HG03558 (cell line): ENCODE results near the gene SHANK1.

Experiments
- ATAC-seq: cut with Tn5 transposase; IDR thresholded peaks from one replicate; pipeline ENCODE4 v1.9.1; 2021; ENCODE audit warnings: moderate number of reproducible peaks; ENCODE audit not compliant: unreplicated experiment; ENCODE audit errors: extremely low read depth

Gene SHANK1

DNA sequence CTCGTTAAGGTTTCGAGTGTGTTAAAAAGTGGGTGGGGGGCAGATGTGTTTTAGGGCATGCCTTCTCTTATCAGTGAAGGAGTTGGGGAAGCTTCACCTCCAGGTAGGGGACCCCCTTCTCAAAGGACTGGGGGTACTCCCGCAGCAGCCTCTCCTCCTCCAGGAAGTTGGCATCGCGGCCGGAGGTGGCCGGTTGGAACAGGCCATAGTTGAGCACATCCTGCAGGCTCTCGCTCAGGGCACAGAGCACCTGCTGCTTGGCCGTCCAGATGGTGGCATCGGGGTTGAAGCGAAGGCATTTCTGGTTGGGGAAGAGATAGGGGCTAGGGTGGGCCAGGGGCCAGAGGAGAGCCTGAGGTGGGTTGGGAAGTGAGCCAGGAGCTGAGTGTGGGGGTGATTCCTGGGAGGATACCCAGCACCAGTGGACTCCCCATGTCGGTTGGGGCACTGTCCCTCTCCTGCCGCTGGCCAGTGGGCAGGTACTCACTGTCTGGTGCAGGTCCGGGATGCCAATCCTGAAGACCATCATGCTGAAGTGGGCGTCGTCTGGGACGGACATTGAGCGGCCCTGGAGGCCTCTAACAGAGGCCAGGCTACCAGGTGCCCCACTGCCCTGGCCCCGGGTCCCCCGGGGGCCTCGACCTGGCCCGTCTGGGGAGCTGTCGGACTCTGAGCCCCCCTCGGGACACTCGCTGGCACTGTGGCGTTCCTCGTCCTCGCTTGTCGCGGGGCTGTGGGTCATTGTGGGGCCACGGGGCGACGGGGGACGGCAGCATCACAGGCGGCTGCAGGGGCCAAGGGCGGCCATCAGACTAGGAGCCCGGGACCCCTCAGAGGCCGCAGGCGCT, 3.2 kb downstream of the SHANK1 start:
- no peak for ATAC-seq

DNA sequence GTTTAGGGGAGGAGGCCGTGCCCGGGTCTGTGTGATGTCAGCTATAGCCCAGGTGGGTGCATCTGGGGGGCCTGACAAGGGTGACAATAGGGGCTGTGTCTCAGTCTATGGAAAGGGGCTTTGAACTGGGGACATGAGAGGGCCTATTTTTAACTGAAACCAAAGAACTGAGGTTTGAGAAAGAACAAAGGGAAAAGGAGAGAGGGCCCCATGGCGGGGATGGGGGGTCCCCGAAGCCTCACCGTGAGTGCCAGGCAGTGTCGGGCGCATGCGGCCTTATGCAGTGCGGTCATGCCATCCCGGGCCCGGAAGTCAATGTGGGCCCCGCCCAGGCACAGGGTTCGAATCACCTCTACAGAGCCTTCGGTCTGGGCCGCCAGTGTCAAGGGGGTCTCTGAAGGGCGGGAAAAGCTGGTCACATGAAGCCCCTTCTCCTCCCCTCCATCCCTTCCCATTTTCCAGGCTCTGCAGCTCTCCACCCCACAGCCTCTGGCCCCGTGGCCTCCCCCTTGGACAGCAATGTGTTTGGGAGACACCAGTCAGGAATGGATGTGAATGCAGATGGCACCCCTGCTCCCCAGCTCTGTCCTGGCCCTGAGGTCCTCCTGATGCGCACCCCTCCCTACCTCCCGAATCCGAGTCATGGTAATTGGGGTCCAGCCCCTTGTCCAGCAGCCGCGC, 5.9 kb downstream of the SHANK1 start:
- ATAC-seq = no peak

DNA sequence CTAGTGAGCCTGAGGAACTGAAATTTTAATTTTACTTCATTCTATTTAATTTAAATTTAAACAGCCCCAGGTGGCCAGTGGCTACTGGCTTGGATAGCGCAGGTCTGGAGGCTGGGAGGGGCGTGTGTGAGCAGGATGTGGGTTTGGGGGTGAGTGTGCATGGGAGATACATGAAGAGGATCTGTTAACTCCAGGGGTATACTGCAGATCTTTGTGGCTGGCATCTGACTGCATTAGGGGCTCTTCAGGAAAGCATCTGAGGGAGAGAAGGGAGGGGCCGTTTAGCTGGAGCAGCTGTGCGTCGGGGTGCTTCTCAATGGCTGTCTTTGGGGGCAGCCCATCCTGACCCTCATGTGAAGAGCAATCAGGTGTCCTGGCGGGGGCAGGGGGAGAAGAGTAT, 6.8 kb downstream of the SHANK1 start:
- ATAC-seq = no peak

DNA sequence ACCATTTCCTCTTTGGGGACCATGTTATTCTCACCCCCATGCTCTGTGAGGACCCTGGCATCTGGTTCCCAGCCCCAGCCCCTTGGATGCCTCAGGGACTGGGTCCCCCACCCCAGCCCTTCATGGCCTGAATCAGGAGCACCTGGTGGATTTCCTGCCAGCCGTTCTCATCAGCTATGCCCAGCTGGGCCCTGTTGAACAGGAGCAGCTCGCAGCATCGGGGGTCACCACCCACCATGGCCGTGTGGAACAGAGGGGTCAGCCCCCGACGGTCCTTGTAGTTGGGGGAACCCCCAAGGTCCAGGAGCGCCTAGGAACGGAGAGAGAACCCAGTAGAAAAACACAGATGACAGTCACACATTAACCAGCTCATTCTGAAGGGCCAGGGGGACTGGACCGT, 7.8 kb downstream of the SHANK1 start:
- ATAC-seq = no peak

DNA sequence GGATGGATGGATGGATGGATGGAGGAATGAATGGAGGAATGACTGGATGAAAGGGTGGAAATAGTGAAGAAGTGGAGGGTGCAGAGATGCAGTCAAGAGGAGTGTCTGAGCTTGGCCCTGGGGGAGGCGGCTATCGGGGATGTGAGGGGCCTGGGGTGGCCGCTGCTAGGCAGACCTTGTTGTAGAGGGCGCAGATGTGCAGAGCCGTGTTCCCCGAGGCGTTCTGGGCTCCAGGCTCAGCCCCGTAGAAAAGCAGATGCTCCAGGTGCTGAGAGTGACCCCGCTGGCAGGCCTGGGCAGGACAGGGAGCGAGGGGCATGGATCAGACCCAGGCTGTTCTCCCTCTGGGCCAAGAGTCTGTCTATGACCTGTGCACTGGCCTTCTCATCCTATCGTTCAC, 8.4 kb downstream of the SHANK1 start:
- no peak for ATAC-seq

DNA sequence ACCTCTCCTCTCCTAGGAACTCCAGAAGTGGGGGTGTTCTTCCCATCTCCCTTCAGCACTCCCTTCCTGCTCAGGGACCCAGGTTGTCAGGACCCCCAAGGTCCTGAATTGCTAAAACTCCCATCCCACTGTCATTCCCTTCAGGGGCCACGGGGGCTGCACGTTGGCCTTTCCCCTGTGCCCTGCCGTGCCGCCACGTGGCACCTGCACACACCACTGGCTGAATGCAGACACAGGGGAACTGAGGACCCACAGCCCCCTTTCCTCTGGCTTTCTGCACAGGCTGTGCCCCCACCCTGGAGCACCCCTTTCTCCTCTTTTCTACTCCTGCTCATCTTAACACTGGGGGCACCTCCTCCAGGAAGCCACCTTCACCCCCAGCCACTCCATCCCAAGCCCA, 9.0 kb downstream of the SHANK1 start:
- no peak for ATAC-seq

DNA sequence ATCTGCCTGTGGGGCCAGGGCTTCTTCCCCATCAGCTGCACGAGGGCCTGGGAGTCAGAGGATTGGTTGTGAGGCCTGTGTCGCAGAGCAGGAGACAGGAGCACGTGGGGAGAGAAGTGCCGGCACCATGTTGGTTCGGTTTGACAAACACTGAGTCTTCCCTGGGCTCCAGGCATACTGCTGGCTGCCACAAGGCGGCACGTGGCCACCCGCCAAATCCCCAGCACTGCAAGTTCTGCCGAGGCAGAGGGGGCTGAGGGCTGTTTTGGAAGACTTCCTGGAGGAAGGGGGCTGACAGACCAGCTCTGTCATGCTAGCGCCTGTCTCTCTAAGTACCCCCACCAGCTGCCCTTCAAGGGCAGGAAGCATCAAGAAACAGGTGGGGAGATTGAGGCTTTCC, 9.5 kb downstream of the SHANK1 start:
- no peak for ATAC-seq

DNA sequence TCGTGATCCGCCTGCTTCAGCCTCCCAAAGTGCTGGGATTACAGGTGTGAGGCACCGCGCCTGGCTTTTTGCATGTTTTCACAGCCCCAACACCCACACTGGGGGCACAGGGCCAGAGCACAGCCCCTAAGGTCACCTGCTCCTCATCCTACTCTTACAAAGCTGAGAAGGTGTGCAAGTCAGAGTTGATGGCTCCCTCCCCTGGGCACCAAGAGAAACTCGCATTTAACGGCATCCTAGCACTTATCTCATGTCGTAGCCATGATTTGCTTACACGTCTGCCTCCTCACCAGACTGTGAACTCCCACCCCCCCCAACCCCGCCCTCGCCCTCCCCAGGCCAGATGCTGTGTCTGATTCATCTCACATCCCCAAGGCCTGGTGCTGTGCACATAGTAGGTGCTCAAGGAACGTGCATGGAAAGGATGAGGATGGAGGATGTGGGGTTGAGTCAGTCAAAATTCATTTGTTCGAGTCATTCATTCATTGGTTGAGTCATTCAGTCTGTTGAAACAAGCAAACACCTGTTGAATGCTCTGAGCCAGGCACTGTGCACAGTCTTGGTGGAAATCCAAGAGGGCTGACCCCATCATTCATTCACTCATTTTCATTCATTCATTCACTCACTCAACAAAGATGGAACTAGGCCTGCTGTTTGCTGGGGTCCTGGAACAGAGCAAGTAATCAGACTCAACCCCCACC, 11.3 kb downstream of the SHANK1 start:
- no peak for ATAC-seq

DNA sequence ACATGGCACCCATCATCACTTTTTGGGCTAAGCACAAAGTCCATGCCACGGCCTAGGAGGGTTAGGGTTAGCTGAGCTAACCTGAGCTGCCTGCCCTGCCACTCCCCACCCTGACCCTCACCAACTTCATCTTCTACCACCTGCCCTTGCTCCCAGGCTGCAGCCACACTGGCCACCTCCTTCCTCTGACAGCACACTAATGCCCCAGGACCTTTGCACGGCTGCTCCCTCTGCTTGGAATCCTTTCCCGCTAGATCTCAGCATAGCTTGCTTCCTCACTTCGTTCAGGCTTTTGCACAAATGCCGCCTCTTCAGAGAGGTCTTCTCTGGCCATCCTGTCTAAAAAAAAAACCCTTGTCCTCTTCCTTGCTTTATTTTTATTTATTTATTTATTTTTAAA, 13.2 kb downstream of the SHANK1 start:
- no peak for ATAC-seq

DNA sequence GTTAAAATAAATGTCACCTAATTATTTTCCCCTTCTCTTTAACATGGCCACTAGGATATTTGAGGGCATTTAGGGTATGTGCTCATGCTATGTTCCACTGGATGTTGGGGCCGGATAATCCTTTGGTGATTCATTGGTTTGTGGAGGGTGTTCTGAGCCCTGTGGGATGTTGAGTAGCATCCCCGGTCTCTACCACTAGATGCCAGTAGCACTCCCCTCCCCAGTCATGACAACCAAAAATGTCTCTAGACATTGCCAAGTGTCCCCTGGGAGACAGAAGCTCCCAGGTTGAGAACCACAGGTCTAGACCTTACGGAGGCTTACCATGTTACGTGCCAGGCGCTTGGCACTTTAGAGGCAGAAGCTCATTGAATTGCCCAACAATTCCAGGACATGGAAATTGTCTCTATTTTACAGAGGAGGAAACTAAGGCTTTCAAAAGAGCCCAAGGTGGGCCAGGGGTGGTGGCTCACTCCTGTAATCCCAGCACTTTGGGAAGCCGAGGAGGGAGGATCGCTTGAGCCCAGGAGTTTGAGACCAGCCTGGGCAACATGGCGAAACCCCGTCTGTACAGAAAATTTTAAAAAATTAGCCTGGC, 14.1 kb downstream of the SHANK1 start:
- ATAC-seq = no peak

DNA sequence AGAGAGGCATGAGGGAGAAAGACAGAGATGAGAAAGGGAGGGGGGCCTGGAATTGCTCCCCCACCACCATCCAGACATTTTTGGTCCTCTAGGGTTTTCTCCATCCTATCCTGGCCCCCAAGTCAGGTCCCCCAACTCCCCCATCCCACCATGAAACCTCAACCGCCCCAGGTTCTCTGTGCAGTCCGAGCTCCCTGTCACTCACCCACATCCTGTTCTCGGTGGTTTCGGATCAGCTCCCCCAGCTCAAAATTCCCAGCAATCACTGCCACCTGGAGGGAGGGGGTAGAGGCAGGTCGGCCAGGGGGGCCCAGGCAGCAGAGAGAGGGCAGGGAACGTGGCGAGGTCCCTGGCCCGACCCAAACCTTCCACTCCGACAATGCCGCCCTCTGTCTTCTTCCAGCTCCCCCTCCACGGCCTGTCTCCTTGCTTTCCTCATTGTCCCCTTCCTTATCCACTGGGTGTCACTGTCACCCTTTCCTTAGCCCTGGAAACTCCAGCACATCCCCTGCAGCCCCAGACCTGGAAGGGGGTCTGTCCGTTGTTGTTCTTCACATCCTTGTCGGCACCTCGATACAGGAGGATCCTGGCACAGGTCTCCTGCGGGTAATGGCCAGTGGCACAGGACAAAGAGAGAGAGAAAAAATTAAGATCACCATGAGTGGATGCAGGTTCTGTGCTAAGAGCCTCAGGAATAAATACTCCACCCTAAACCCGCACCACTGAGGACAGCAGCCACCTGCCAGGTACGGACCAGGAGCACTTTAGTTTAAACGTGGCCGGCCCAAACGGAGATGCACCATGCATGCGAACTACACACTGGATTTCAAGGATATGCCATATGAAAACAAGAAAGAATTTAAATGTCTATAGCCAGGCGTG, 15.4 kb downstream of the SHANK1 start:
- no peak for ATAC-seq

DNA sequence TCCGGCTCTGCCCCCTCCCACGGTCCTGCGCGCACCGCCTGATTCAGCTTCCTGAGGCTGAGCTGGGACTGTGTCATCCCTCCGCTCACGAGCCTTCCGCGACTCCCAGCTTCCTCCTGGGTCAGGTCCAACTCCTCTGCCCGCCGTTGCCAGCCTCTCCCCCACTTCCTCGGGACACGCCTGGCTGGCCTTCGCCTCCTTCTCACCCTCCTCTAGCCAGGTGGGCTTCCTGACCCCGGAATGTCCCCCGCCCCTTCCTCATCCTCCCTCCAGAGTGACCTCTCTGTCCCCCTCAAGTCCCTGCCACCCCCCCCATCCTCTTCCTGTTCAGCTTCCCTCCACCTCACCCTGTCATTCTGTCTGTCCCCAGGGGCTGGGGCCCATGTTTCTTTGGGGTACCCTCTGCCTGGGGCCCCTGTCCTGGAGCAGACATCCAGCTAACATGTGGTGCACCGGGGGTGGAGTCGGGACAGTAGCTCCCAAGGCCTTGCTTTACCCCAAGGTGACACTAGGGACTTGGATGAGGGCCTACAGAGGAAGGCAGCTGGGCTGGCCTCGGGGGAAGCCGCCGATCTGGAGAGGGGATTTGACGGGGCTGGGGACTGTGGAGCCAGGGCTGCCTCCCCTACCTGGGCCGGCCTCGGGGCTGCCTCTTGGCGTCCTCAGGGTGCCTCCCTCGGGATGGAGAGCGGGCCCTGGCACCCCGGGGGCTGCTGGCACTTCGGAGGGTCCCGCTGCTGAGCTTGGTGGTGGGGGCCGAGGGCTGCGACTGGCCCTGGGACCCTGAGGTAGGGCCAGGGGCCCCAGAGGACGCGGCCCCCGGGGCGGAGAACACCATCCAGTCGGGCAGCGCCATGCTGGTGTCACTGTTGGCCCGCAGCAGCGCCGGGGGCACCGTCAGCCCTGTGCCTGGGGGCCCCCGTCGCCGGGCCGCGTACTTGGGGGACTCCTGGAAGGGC, 16.5 kb downstream of the SHANK1 start:
- no peak for ATAC-seq

DNA sequence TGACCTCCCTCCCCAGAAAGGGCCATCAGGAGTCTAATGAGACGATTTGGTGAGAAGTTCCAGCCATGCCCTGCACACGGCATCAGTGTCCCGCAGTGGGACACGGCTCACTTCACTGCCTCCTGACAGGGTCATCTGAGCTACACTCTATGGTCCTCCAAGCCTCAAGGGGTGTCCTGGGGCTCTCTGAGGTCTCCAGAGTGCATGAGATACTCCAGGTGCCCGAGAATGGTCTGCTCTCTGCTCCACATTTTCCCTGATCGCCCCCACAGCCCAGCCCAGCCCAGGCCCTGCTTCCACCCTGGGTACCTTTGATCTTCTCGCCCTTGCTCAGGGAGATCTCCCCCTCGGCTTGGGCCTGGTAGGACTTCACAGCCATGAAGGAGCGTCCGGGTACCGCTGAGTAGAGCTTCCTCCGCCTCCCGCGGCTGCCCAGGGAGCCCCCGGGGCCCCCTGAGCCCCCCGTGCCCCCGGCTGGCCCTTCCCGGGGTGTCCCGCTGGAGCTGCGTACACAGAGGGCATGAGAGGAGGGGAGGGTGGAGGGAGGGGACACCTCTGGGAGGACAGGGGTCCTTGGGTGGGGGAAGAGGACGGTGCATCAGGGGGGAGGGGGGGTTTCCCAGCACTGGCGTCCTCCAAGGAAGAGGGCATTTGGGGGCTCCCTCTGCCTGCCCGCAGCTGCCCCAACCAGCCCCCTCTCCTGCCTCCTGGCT, 17.3 kb downstream of the SHANK1 start:
- ATAC-seq = no peak

DNA sequence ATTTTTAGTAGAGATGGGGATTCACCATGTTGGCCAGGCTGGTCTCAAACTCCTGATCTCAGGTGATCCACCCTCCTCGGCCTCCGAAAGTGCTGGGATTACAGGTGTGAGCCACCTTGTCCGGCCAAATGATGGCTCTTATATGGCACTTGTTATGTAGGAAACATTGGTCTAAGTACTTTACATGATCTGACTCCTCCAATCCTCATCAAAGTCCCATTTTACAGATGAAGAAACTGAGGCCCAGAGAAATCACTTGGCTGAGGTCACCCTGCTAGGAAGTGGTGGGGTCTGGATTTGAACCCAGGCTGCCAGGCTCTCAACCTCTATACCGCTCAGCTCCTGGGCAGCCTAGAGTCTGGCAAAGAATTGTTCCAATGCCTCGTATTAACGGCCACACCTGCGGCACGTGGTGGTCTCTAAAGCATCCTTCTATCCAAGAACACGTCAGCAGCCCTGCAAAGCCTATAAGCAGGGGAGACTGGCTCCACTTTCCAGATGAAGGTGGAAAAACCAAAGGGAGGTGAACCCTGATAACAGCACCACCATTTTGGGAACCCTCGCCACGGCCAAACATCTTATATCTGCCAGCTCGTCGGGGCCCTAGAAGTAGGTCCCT, 18.1 kb downstream of the SHANK1 start:
- ATAC-seq = no peak

DNA sequence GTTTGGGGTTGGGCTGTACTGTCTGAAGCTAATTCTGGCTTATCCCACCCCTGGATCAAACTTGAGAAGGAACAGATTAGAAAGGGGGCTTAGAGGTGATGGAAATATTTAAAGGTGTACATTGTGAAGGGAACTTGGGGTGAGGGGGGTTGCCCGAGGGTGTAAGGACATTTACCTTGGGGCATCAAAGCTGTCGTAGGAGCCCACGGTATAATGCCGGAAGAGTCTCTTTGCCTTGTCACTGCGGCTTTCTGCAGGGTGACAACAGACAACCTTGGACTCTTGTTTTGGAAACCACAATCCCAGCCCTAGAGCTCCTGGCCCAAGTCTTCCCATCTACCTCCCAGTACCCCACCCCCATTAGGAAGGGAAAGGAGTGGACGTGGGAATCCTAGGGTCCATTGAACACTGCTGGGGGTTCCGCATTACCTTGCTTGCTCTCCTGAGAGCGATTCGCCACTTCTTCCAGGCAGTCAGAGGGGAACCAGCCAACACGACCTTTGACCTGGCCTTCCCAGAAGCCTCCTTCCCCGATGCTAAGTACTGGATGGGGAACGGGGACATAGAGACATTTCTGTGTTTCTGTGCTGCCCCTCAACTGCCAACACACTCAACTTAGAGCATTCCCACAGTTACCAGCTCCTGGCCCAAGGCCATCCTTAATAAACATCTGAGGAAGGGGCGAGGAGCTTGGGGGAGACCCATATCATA, 22.0 kb downstream of the SHANK1 start:
- ATAC-seq = no peak

DNA sequence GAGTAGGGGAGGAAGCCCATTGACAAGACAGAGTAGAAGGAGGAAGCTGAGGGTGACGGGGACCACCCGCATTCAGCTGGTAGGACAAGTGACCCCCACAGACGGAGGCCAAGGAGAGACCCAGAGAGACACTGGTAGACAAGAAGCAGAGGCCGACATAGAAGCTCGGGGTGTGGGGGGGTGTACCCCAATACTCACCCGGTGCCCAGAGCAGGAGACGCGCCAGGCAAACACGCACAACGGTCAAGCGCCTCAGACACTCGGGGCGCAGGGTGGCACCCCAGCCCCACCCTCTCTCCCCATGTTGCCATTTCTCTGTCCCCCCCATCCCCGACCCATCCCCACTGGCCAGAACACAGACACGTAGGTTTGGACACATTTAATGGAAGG, 23.5 kb downstream of the SHANK1 start:
- no peak for ATAC-seq
